Caco-2 (cell line): ENCODE data around the gene PLPPR1. TPM values are rescaled to one million over a fixed set of nuclear protein-coding genes. Genes with fewer than 3 reads are reported as not detected.

Experiments used
- BruUV-seq: library from RNA; stranded (reverse); fragments of 400-500 nt; replicated peaks from 2 replicates; lab custom pipeline; 2021; lab: Mats Ljungman, UMichigan
- CTCF ChIA-PET: fragments of 300-600 bp; sonication (Branson Sonifier 250); formaldehyde crosslinking; loops from one replicate; lab custom pipeline; 2022; ENCODE audit warnings: antibody characterized with exemption; lab: Charles Lee
- POLR2A ChIA-PET: fragments of 300-600 bp; sonication (Branson Sonifier 250); formaldehyde crosslinking; loops from one replicate; lab custom pipeline; 2022; ENCODE audit warnings: antibody characterized with exemption; lab: Charles Lee
- DNase-seq, 2 experiments: peaks; one replicate each; pipeline versions ENCODE4 v3.0.0 to v3.0.0-alpha.2; 2020 to 2022
- H3K27me3 ChIP-seq: replicated peaks from 2 replicates; pipeline ENCODE4 v1.6.0; 2011; ENCODE audit warnings: low read length; ENCODE audit not compliant: control insufficient read depth, insufficient read depth
- H3K36me3 ChIP-seq: 2 replicates; pipeline ENCODE4 v1.5.1; 2011; ENCODE audit warnings: low read length; ENCODE audit not compliant: control insufficient read depth, insufficient read depth
- H3K4me1 ChIP-seq: fragments of 250-450 bp; sonication (Bioruptor Pico); 2 replicates; pipeline ENCODE4 v1.5.1; 2020; ENCODE audit warnings: mild to moderate bottlenecking
- H3K4me3 ChIP-seq: 2 replicates; pipeline ENCODE4 v1.5.1; 2011; ENCODE audit warnings: low read depth, mild to moderate bottlenecking, control low read depth, low read length
- H3K9me3 ChIP-seq: fragments of 250-450 bp; sonication (Bioruptor Pico); 2 replicates; pipeline ENCODE4 v1.5.1; 2020; ENCODE audit warnings: mild to moderate bottlenecking, moderate library complexity
- H3K27ac Mint-ChIP-seq: one replicate; pipeline ENCODE4 v1.8.0; 2022; ENCODE audit warnings: mixed read lengths; ENCODE audit not compliant: unreplicated experiment
- H3K27me3 Mint-ChIP-seq: one replicate; pipeline ENCODE4 v1.8.0; 2022; ENCODE audit warnings: mixed read lengths; ENCODE audit not compliant: insufficient read depth, unreplicated experiment
- H3K36me3 Mint-ChIP-seq: one replicate; pipeline ENCODE4 v1.8.0; 2022; ENCODE audit warnings: mild to moderate bottlenecking, mixed read lengths; ENCODE audit not compliant: insufficient read depth, unreplicated experiment
- H3K4me1 Mint-ChIP-seq: one replicate; pipeline ENCODE4 v1.8.0; 2022; ENCODE audit warnings: low read depth, mixed read lengths; ENCODE audit not compliant: unreplicated experiment
- H3K4me3 Mint-ChIP-seq: one replicate; pipeline ENCODE4 v1.8.0; 2022; ENCODE audit warnings: mild to moderate bottlenecking, moderate library complexity, mixed read lengths; ENCODE audit not compliant: unreplicated experiment
- H3K9me3 Mint-ChIP-seq: one replicate; pipeline ENCODE4 v1.8.0; 2022; ENCODE audit warnings: mixed read lengths; ENCODE audit not compliant: unreplicated experiment
- CTCF ChIP-seq, 2 experiments: fragments of 200-600 bp in 1 of 2; IDR thresholded peaks; 1 replicate in 1 of 2; 2 replicates in 1 of 2; pipeline versions ENCODE4 v1.5.1 to v1.8.0; 2011 to 2022; ENCODE audit warnings: antibody characterized with exemption in 1 of 2, control low read depth in 1 of 2, inconsistent platforms in 1 of 2, low read depth in 1 of 2, low read length in 1 of 2, mild to moderate bottlenecking in 1 of 2, moderate library complexity in 1 of 2; ENCODE audit not compliant: insufficient read depth in 1 of 2, severe bottlenecking in 1 of 2, unreplicated experiment in 1 of 2
- intact Hi-C: fragments of 100-400 bp; cut with micrococcal nuclease; formaldehyde crosslinking; loops from one replicate; pipeline ENCODE4 v1.10.0; 2022; ENCODE audit not compliant: unreplicated experiment
- total RNA-seq: library from RNA; stranded (reverse); gene quantifications from 2 replicates; pipeline ENCODE4 v1.2.3, GENCODE V29; 2022

The PLPPR1 gene
- total RNA-seq, 1 experiment from 2014 or later, result not detected

GRCh38 chr9:101246691-101247090 lies 218.2 kb downstream of the PLPPR1 start:
- DNase-seq, result no peak
- Mint-ChIP-seq H3K9me3 (no peaks in the 10 kb centered on the region), H3K4me1 (no peaks in the 10 kb centered on the region), H3K27ac (no peak overlapping the region), H3K27me3 (peaks cover 17% of the 10 kb centered on the region), H3K36me3 (no peaks in the 10 kb centered on the region), H3K4me3 (no peak overlapping the region)
- TF ChIP-seq CTCF (IDR thresholded peaks at IDR 0.05; ENCODE audit: insufficient read depth in 1 of 2, low read depth in 1 of 2, low read length in 1 of 2, severe bottlenecking in 1 of 2, unreplicated experiment in 1 of 2), result no peak
- intact Hi-C loops, result no loop called here
- no peaks in the 10 kb centered on the region for H3K36me3 ChIP-seq
- BruUV-seq, result no TSS peak
- ChIA-PET CTCF (no interaction called here), POLR2A (no interaction called here)
- no peak overlapping the region for H3K4me3 ChIP-seq
- H3K4me1 ChIP-seq, result no peaks in the 10 kb centered on the region
- no peaks in the 10 kb centered on the region for H3K9me3 ChIP-seq
- no peaks in the 10 kb centered on the region for H3K27me3 ChIP-seq

GRCh38 chr9:101247297-101247696 lies 218.8 kb downstream of the PLPPR1 start:
- intact Hi-C loops, result no loop called here
- Histone ChIP-seq H3K4me3 (no peak overlapping the region), H3K9me3 (no peaks in the 10 kb centered on the region), H3K27me3 (no peaks in the 10 kb centered on the region), H3K4me1 (no peaks in the 10 kb centered on the region), H3K36me3 (no peaks in the 10 kb centered on the region)
- Mint-ChIP-seq H3K4me3 (no peak overlapping the region), H3K4me1 (no peaks in the 10 kb centered on the region), H3K27ac (no peak overlapping the region), H3K27me3 (peaks cover 17% of the 10 kb centered on the region), H3K9me3 (no peaks in the 10 kb centered on the region), H3K36me3 (no peaks in the 10 kb centered on the region)
- BruUV-seq, result no TSS peak
- POLR2A ChIA-PET, result no interaction called here
- CTCF ChIA-PET, result no interaction called here
- TF ChIP-seq CTCF (IDR thresholded peaks at IDR 0.05; ENCODE audit: insufficient read depth in 1 of 2, low read depth in 1 of 2, low read length in 1 of 2, severe bottlenecking in 1 of 2, unreplicated experiment in 1 of 2), result no peak
- DNase-seq, result no peak

DNA sequence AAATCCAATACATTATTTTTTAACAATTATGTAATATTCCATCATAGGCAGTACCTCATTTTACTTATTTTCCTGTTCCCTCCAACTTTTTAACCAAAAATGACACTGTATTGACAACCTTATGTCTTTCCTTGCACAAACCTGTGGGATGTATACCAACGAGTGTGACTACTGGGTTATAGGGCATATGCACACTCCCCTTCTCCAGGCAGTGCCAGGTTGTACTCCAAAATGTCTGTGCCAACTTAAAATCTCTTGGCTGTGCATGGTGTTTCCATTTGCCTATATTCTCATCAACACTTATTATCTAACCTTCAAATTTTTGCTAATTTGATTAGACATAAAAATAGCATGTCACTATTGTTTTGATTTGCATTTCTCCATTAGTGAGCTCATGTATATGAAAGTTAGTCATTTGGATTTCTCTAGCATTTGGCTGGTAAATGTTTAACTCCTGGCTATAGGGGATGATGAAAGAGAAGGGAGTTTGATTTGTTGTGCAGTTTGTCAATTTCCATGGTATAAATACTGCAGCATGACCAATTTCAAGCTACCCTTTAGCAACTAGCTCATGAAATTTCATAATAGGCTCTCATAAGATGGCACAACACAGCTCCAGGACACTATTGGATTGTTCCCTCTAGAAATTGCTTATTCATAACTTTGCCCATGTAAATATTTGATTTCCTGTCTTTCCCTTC lies 226.4 kb downstream of the PLPPR1 start:
- peaks cover 6% of the 10 kb centered on the region for H3K27me3 Mint-ChIP-seq
- Histone ChIP-seq H3K4me3 (no peak overlapping the region), H3K9me3 (no peaks in the 10 kb centered on the region), H3K4me1 (no peaks in the 10 kb centered on the region), H3K27me3 (no peaks in the 10 kb centered on the region), H3K36me3 (no peaks in the 10 kb centered on the region)
- TF ChIP-seq CTCF (IDR thresholded peaks at IDR 0.05; ENCODE audit: insufficient read depth in 1 of 2, low read depth in 1 of 2, low read length in 1 of 2, severe bottlenecking in 1 of 2, unreplicated experiment in 1 of 2), result no peak
- POLR2A ChIA-PET, result no interaction called here
- no peak overlapping the region for H3K27ac Mint-ChIP-seq
- DNase-seq, result no peak
- CTCF ChIA-PET, result no interaction called here
- no peak overlapping the region for H3K4me3 Mint-ChIP-seq
- no peaks in the 10 kb centered on the region for H3K9me3 Mint-ChIP-seq
- H3K36me3 Mint-ChIP-seq, result no peaks in the 10 kb centered on the region
- intact Hi-C loops, result no loop called here
- BruUV-seq, result no TSS peak
- H3K4me1 Mint-ChIP-seq, result no peaks in the 10 kb centered on the region
